Measurements from ENCODE around the gene PLA2G2F. TPM values are rescaled to one million over a fixed set of nuclear protein-coding genes. Genes with fewer than 3 reads are reported as not detected.

PLA2G2F gene
- total RNA-seq, 6 experiments from 2014 or later = not detected

DNA sequence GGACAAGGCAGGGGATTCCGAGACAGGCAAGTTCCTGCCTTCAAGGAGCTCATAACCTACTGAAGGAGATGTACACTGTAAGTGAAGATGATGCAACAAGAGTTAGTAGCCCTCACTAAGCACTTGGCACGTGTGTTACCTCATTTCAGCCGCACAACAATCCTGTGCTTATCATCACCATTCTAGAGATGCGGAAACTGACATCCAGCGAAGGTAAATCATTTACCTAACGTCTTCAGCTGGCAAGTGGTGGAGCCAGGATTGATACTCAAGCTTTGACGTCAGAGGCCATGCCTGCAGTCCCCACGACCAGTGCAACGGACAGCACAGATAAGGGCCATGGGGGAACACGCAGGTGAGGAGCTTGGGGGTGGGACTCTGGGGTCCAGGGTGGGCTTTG lies 43.9 kb downstream of the PLA2G2F start:
- H3K4me3 Mint-ChIP-seq = no peak overlapping the region
- H3K27me3 Mint-ChIP-seq (ENCODE audit: insufficient read depth) = peaks cover 40% of the 10 kb centered on the region
- no peak for DNase-seq
- TF ChIP-seq, protein P1, sequence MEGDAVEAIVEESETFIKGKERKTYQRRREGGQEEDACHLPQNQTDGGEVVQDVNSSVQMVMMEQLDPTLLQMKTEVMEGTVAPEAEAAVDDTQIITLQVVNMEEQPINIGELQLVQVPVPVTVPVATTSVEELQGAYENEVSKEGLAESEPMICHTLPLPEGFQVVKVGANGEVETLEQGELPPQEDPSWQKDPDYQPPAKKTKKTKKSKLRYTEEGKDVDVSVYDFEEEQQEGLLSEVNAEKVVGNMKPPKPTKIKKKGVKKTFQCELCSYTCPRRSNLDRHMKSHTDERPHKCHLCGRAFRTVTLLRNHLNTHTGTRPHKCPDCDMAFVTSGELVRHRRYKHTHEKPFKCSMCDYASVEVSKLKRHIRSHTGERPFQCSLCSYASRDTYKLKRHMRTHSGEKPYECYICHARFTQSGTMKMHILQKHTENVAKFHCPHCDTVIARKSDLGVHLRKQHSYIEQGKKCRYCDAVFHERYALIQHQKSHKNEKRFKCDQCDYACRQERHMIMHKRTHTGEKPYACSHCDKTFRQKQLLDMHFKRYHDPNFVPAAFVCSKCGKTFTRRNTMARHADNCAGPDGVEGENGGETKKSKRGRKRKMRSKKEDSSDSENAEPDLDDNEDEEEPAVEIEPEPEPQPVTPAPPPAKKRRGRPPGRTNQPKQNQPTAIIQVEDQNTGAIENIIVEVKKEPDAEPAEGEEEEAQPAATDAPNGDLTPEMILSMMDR (IDR thresholded peaks at IDR 0.05) = no peak
- H3K27ac Mint-ChIP-seq = no peak overlapping the region
- peaks cover 4% of the 10 kb centered on the region for H3K36me3 Mint-ChIP-seq (ENCODE audit: low read depth)
- no peaks in the 10 kb centered on the region; the same call in 1 of the 2 replicates for H3K9me3 Mint-ChIP-seq
- no peaks in the 10 kb centered on the region for H3K4me1 Mint-ChIP-seq (ENCODE audit: low read depth)

DNA sequence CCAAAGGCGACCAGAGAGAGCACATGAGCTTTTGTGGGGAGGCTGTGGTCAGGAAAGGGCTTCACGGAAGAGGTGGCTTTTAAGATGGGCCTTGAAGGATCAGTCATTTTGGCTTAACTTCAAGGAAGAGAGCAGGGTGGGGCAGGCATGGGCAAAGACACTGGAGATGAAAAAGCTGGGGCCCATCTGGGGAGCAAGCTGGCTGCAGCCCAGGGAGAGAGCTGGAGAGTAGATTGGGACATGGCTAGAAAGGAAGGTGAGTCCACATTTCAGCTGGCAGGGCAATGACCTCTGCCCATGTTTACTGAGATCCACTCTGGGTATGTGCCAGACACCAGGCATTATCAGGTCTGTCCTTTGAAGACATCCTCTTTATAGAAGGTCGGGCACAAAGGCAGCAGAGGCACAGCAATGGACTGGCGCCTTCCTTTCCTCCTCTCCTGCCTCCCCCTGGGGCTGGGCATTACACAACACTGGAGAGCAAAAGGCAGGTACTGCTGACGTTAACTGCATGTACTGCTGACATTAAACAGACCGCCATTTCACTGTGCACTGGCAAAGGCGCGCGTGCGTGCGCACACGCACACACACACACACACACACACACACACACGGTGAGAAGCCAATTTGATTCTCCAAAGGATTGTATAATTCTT lies 44.6 kb downstream of the PLA2G2F start:
- Mint-ChIP-seq H3K27ac (no peak overlapping the region), H3K27me3 (ENCODE audit: insufficient read depth) (peaks cover 44% of the 10 kb centered on the region)

DNA sequence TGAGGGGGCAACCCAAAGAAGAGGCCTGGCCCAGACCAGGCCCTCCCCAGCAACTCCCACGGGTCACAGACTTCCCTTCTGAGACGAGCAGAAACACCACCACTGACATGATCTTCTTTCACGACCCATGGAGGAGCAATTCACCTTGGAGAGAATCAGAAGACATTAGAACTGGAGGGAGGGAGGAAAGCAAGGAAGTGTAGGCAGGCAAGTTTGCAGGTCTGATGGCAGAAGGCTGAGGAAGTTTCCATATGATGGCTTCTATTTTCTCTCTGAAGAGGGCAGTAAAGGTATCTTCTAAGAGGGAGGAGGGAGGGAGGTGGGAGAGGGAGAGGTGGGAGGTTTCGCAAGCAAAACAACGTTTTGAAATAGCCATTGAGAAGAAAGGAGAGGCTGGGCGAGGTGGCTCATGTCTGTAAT lies 45.4 kb downstream of the PLA2G2F start:
- peaks cover 46% of the 10 kb centered on the region for H3K27me3 Mint-ChIP-seq (ENCODE audit: insufficient read depth)
- H3K9me3 Mint-ChIP-seq = no peaks in the 10 kb centered on the region; the same call in 1 of the 2 replicates
- H3K36me3 Mint-ChIP-seq (ENCODE audit: low read depth) = peaks cover 4% of the 10 kb centered on the region
- H3K4me1 Mint-ChIP-seq (ENCODE audit: low read depth) = no peaks in the 10 kb centered on the region
- H3K4me3 Mint-ChIP-seq = no peak overlapping the region
- DNase-seq = no peak
- TF ChIP-seq, protein P1 (IDR thresholded peaks at IDR 0.05) = no peak
- H3K27ac Mint-ChIP-seq = no peak overlapping the region

More for the DNA sequence above, 44.6 kb downstream of the PLA2G2F start:
- no peaks in the 10 kb centered on the region for H3K4me1 Mint-ChIP-seq (ENCODE audit: low read depth)
- no peak for DNase-seq
- TF ChIP-seq, protein P1 (IDR thresholded peaks at IDR 0.05) = no peak
- H3K9me3 Mint-ChIP-seq = no peaks in the 10 kb centered on the region; the same call in 1 of the 2 replicates
- H3K4me3 Mint-ChIP-seq = no peak overlapping the region
- H3K36me3 Mint-ChIP-seq (ENCODE audit: low read depth) = peaks cover 4% of the 10 kb centered on the region

DNA sequence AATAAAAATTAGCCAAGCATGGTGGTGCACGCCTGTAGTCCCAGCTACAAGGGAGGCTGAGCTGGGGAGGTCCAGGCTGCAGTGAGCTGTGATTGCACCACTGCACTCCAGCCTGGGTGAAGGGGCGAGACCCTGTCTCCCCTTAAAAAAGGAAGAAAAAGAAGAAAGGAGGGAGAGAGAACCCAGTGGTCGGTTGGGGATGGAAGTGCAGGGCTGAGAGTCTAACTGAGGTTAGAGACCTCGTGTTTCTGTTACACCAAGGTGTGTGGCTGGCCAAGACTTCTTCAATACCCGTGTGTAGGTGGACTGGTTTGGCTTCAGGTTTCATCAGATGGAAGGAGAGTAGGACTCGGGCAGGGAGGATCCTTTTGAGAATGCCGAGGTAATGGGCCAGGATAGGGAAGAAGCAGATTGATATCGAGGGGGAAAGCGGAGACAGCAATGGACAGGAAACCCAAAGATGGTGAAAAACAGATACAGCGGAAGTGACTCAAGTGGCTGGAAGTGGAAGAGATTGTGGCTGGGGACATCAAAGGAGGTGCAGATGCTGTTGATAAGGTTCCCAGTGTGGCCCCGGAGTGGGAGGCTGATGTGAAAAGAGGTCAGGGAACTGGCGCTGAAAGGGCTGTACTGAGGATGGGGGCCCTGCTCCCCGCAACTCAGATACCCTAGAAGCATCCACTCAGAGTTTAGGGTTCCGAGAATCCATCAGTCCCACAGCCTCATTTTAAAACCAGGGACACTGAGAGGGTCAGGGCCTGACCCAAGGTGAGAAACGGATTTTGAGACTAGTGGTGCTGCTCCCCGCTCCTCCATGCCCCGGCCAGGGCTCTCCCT lies 46.1 kb downstream of the PLA2G2F start:
- H3K27me3 Mint-ChIP-seq (ENCODE audit: insufficient read depth) = peaks cover 47% of the 10 kb centered on the region
- H3K27ac Mint-ChIP-seq = no peak overlapping the region

More for the DNA sequence above, 46.1 kb downstream of the PLA2G2F start:
- Mint-ChIP-seq H3K4me3 (no peak overlapping the region), H3K36me3 (ENCODE audit: low read depth) (no peaks in the 10 kb centered on the region; the same call in none of the 2 replicates), H3K9me3 (no peaks in the 10 kb centered on the region), H3K4me1 (ENCODE audit: low read depth) (no peaks in the 10 kb centered on the region)
- DNase-seq = no peak
- TF ChIP-seq, protein P1 (IDR thresholded peaks at IDR 0.05) = no peak
